GM21723 (cell line): Measurements from ENCODE around the gene TRAPPC12.
A peak's percentile ranks its signal among the peaks of the same experiment; 100 is the strongest.
"Not testable (repeated sequence)": the region's sequence is repeated elsewhere in the genome, so short reads cannot be mapped to it uniquely, and the experiment has no call there.

Experiments
- ATAC-seq: cut with Tn5 transposase; IDR thresholded peaks from one replicate; pipeline ENCODE4 v1.9.1; 2021; ENCODE audit warnings: mild to moderate bottlenecking, moderate library complexity; ENCODE audit not compliant: unreplicated experiment

Gene TRAPPC12

GRCh38 chr2:3498783-3499394, 119.4 kb downstream of the TRAPPC12 start:
- ATAC-seq: no peak

- ATAC-seq: no peak
Observed at GRCh38 chr2:3500326-3500899, 120.9 kb downstream of the TRAPPC12 start.

- ATAC-seq: no peak
Observed at GRCh38 chr2:3503046-3503445, 123.6 kb downstream of the TRAPPC12 start.

GRCh38 chr2:3503483-3503882, 124.0 kb downstream of the TRAPPC12 start:
- no peak for ATAC-seq

GRCh38 chr2:3504741-3505140, 125.2 kb downstream of the TRAPPC12 start:
- no peak for ATAC-seq

- no peak for ATAC-seq
Observed at GRCh38 chr2:3505771-3506170, 126.3 kb downstream of the TRAPPC12 start.

- no peak for ATAC-seq
Observed at GRCh38 chr2:3512086-3512485, 132.6 kb downstream of the TRAPPC12 start.

GRCh38 chr2:3513026-3513810, 133.7 kb downstream of the TRAPPC12 start:
- ATAC-seq: no peak

GRCh38 chr2:3515438-3515837, 135.9 kb downstream of the TRAPPC12 start:
- not testable (repeated sequence) for ATAC-seq

- no peak for ATAC-seq
Observed at GRCh38 chr2:3516831-3517230, 137.3 kb downstream of the TRAPPC12 start.

GRCh38 chr2:3517948-3518495, 138.5 kb downstream of the TRAPPC12 start:
- no peak for ATAC-seq

- peak; percentile 82 for ATAC-seq
Observed at GRCh38 chr2:3518496-3519254, 139.2 kb downstream of the TRAPPC12 start.

- peak; percentile 67 for ATAC-seq
Observed at GRCh38 chr2:3519255-3520205, 140.0 kb downstream of the TRAPPC12 start, which contains the start of gene ADI1. TSS of gene ADI1 (minus strand) at chr2:3519531. CDS start at chr2:3519487, 44 bp downstream.

GRCh38 chr2:3520591-3520990, 141.1 kb downstream of the TRAPPC12 start:
- no peak for ATAC-seq

- ATAC-seq: no peak
Observed at GRCh38 chr2:3522961-3523421, 143.5 kb downstream of the TRAPPC12 start.

- ATAC-seq: no peak
Observed at GRCh38 chr2:3523551-3524041, 144.1 kb downstream of the TRAPPC12 start.

- ATAC-seq: no peak
Observed at GRCh38 chr2:3526871-3527270, 147.4 kb downstream of the TRAPPC12 start.

GRCh38 chr2:3527886-3528785, 148.6 kb downstream of the TRAPPC12 start:
- no peak for ATAC-seq
